COLO668 (cell line): ENCODE data around the gene DHX29.
A peak's percentile ranks its signal among the peaks of the same experiment; 100 is the strongest.

ENCODE experiments used
- DNase-seq: peaks from one replicate; lab custom pipeline; 2025; ENCODE audit not compliant: unreplicated experiment; lab: John Stamatoyannopoulos, UW

DHX29 gene

GRCh38 chr5:55313870-55314617 is 6.5 kb upstream of the DHX29 start:
- DNase-seq = no peak

GRCh38 chr5:55308254-55308836 is 851 bp upstream of the DHX29 start:
- DNase-seq = no peak

- no peak for DNase-seq
Measured at GRCh38 chr5:55306641-55307382, 682 bp downstream of the DHX29 start.

- DNase-seq = no peak
Measured at GRCh38 chr5:55305345-55305744, 2.1 kb downstream of the DHX29 start.

GRCh38 chr5:55304584-55304983 is 2.9 kb downstream of the DHX29 start:
- DNase-seq = no peak

GRCh38 chr5:55303238-55303690 is 4.2 kb downstream of the DHX29 start:
- no peak for DNase-seq

GRCh38 chr5:55300890-55301289 is 6.6 kb downstream of the DHX29 start:
- DNase-seq = no peak

GRCh38 chr5:55294935-55295334 is 12.6 kb downstream of the DHX29 start:
- no peak for DNase-seq

GRCh38 chr5:55290991-55291390 is 16.5 kb downstream of the DHX29 start:
- DNase-seq = no peak

- DNase-seq = no peak
Measured at GRCh38 chr5:55289808-55290207, 17.7 kb downstream of the DHX29 start.

- DNase-seq = no peak
Measured at GRCh38 chr5:55286411-55286933, 21.0 kb downstream of the DHX29 start.

- no peak for DNase-seq
Measured at GRCh38 chr5:55278778-55279177, 28.7 kb downstream of the DHX29 start.

GRCh38 chr5:55276771-55277170 is 30.7 kb downstream of the DHX29 start:
- DNase-seq = no peak

- DNase-seq = no peak
Measured at GRCh38 chr5:55258339-55258738, 49.2 kb downstream of the DHX29 start.

- DNase-seq = no peak
Measured at GRCh38 chr5:55254802-55255201, 52.7 kb downstream of the DHX29 start.

- no peak for DNase-seq
Measured at GRCh38 chr5:55250064-55250463, 57.4 kb downstream of the DHX29 start.

- no peak for DNase-seq
Measured at GRCh38 chr5:55241746-55242145, 65.7 kb downstream of the DHX29 start.

GRCh38 chr5:55236800-55237199 is 70.7 kb downstream of the DHX29 start:
- DNase-seq = no peak

GRCh38 chr5:55234121-55234700 is 73.3 kb downstream of the DHX29 start:
- no peak for DNase-seq

GRCh38 chr5:55232985-55233928 is 74.2 kb downstream of the DHX29 start, which contains the start of gene CCNO:
TSS of gene CCNO (minus strand) at chr5:55233608. CDS start at chr5:55233523, 85 bp downstream.
- peak; percentile 74 for DNase-seq
